GM21423 (cell line): Measurements from ENCODE around the gene PSMB8.
"Not testable (repeated sequence)": the region's sequence is repeated elsewhere in the genome, so short reads cannot be mapped to it uniquely, and the experiment has no call there.

ENCODE experiments used
- ATAC-seq: cut with Tn5 transposase; IDR thresholded peaks from one replicate; pipeline ENCODE4 v1.9.1; 2021; ENCODE audit warnings: mild to moderate bottlenecking, moderate library complexity; ENCODE audit not compliant: unreplicated experiment

PSMB8 gene

GRCh38 chr6:32838114-32838958, 5.5 kb downstream of the PSMB8 start, which contains the start of gene TAP2:
Gene TAP2, minus strand, starts transcription at chr6:32838739. Its CDS starts 506 bp downstream, at chr6:32838233.
- ATAC-seq = peak; percentile 64

- ATAC-seq = no peak
Measured at GRCh38 chr6:32837651-32838113, 6.2 kb downstream of the PSMB8 start.

GRCh38 chr6:32836873-32837272, 7.0 kb downstream of the PSMB8 start:
- no peak for ATAC-seq

- ATAC-seq = no peak
Measured at GRCh38 chr6:32835167-32835893, 8.5 kb downstream of the PSMB8 start.

GRCh38 chr6:32833664-32834063, 10.2 kb downstream of the PSMB8 start:
- ATAC-seq = no peak

- ATAC-seq = no peak
Measured at GRCh38 chr6:32832535-32832934, 11.3 kb downstream of the PSMB8 start.

- no peak for ATAC-seq
Measured at GRCh38 chr6:32830936-32831335, 12.9 kb downstream of the PSMB8 start.

GRCh38 chr6:32830017-32830416, 13.8 kb downstream of the PSMB8 start:
- ATAC-seq = no peak

GRCh38 chr6:32829495-32829894, 14.4 kb downstream of the PSMB8 start:
- ATAC-seq = no peak

GRCh38 chr6:32827025-32827424, 16.8 kb downstream of the PSMB8 start:
- no peak for ATAC-seq

- no peak for ATAC-seq
Measured at GRCh38 chr6:32825966-32826365, 17.9 kb downstream of the PSMB8 start.

GRCh38 chr6:32819729-32820128, 24.1 kb downstream of the PSMB8 start:
- no peak for ATAC-seq

- ATAC-seq = no peak
Measured at GRCh38 chr6:32818867-32819266, 25.0 kb downstream of the PSMB8 start.

- no peak for ATAC-seq
Measured at GRCh38 chr6:32816746-32817204, 27.1 kb downstream of the PSMB8 start, which contains the start of gene HLA-DOB. Gene HLA-DOB, minus strand, starts transcription at chr6:32817002. Its CDS starts 51 bp downstream, at chr6:32816951.

- ATAC-seq = peak; percentile 62
Measured at GRCh38 chr6:32815996-32816395, 27.9 kb downstream of the PSMB8 start.

- no peak for ATAC-seq
Measured at GRCh38 chr6:32815115-32815514, 28.7 kb downstream of the PSMB8 start.

- ATAC-seq = no peak
Measured at GRCh38 chr6:32814145-32814544, 29.7 kb downstream of the PSMB8 start.

GRCh38 chr6:32809171-32809570, 34.7 kb downstream of the PSMB8 start:
- ATAC-seq = no peak

GRCh38 chr6:32807020-32807580, 36.7 kb downstream of the PSMB8 start:
- ATAC-seq = no peak

GRCh38 chr6:32805404-32805803, 38.4 kb downstream of the PSMB8 start:
- ATAC-seq = not testable (repeated sequence)

- ATAC-seq = no peak
Measured at GRCh38 chr6:32803416-32803815, 40.4 kb downstream of the PSMB8 start.
